OCI-LY1 (cell line): ENCODE measurements around the gene CACNA1E.

Experiments used
- EZH2 ChIP-seq: fragments of 200-600 bp; sonication (generic), shearing (Covaris generic); IDR thresholded peaks from 2 replicates; pipeline ENCODE4 v1.8.0; 2017; ENCODE audit warnings: borderline replicate concordance, mixed run types, mild to moderate bottlenecking, antibody characterized with exemption, low read length, moderate library complexity, mixed read lengths
- TF ChIP-seq, protein P1 (sequence below): fragments of 200-600 bp; sonication (generic), shearing (Covaris generic); IDR thresholded peaks from 2 replicates; pipeline ENCODE4 v1.5.1; 2017; ENCODE audit warnings: mild to moderate bottlenecking, antibody characterized with exemption, low read length, moderate library complexity, mixed read lengths

DNA sequence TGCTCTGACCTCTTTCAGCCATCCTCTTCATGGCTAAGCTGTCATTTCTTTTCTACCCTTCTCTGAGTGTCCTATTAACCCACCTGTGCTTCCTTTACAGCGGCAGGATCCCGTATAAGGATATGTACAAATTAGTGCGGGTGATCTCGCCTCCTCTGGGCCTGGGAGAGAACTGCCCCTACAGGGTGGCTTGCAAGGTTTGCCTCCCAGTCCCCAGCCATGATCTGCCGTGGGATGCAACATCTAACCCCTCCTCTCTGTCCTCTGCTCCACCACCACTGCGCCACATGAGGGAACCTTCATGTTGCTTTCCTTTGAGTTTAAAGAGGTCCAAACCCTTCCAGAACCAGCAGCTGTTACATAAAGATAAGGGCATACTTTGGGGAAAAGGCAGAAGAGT is 296.0 kb downstream of the CACNA1E start:
- TF ChIP-seq, protein P1, sequence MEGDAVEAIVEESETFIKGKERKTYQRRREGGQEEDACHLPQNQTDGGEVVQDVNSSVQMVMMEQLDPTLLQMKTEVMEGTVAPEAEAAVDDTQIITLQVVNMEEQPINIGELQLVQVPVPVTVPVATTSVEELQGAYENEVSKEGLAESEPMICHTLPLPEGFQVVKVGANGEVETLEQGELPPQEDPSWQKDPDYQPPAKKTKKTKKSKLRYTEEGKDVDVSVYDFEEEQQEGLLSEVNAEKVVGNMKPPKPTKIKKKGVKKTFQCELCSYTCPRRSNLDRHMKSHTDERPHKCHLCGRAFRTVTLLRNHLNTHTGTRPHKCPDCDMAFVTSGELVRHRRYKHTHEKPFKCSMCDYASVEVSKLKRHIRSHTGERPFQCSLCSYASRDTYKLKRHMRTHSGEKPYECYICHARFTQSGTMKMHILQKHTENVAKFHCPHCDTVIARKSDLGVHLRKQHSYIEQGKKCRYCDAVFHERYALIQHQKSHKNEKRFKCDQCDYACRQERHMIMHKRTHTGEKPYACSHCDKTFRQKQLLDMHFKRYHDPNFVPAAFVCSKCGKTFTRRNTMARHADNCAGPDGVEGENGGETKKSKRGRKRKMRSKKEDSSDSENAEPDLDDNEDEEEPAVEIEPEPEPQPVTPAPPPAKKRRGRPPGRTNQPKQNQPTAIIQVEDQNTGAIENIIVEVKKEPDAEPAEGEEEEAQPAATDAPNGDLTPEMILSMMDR: no peak
- TF ChIP-seq EZH2: no peak
